Endometrium (tissue), 2 donors: ENCODE data around the gene CEP250.
"Not testable (repeated sequence)": the region's sequence is repeated elsewhere in the genome, so short reads cannot be mapped to it uniquely, and the experiment has no call there.

Experiments used
- FAIRE-seq: peaks from 2 replicates; lab custom pipeline; 2012; peaks lifted over from hg19 to GRCh38; lab: Jason Lieb, UNC
- donor health status: control.
- donor health status: control.

The CEP250 gene

GRCh38 chr20:35497780-35498189 lies 42.4 kb downstream of the CEP250 start:
- FAIRE-seq, result no peak

- no peak for FAIRE-seq
These were observed 43.9 kb downstream of the CEP250 start for GRCh38 chr20:35499271-35499670.

- FAIRE-seq, result no peak
These were observed 47.0 kb downstream of the CEP250 start for GRCh38 chr20:35502352-35502751.

GRCh38 chr20:35503281-35503680 lies 47.9 kb downstream of the CEP250 start:
- FAIRE-seq, result no peak

GRCh38 chr20:35503841-35504561 lies 48.6 kb downstream of the CEP250 start:
- FAIRE-seq, result no peak

GRCh38 chr20:35504751-35505150 lies 49.4 kb downstream of the CEP250 start:
- no peak for FAIRE-seq

- FAIRE-seq, result no peak
These were observed 50.8 kb downstream of the CEP250 start for GRCh38 chr20:35506179-35506578.

- no peak for FAIRE-seq
These were observed 51.7 kb downstream of the CEP250 start for GRCh38 chr20:35506872-35507638.

GRCh38 chr20:35508493-35509218 lies 53.3 kb downstream of the CEP250 start:
- FAIRE-seq, result no peak

GRCh38 chr20:35510951-35511735 lies 55.7 kb downstream of the CEP250 start:
- FAIRE-seq, result no peak

GRCh38 chr20:35511814-35512420 lies 56.5 kb downstream of the CEP250 start:
- no peak for FAIRE-seq

GRCh38 chr20:35514371-35514932 lies 59.1 kb downstream of the CEP250 start:
- FAIRE-seq, result no peak

GRCh38 chr20:35515341-35515740 lies 59.9 kb downstream of the CEP250 start:
- FAIRE-seq, result no peak

- no peak for FAIRE-seq
These were observed 60.7 kb downstream of the CEP250 start for GRCh38 chr20:35515949-35516645.

- no peak for FAIRE-seq
These were observed 61.7 kb downstream of the CEP250 start for GRCh38 chr20:35517125-35517524.

GRCh38 chr20:35517767-35518166 lies 62.4 kb downstream of the CEP250 start:
- not testable (repeated sequence) for FAIRE-seq

- FAIRE-seq, result no peak
These were observed 63.6 kb downstream of the CEP250 start for GRCh38 chr20:35518955-35519354.

GRCh38 chr20:35523298-35523888 lies 68.0 kb downstream of the CEP250 start:
- no peak for FAIRE-seq

GRCh38 chr20:35525639-35526038 lies 70.2 kb downstream of the CEP250 start:
- FAIRE-seq, result no peak

GRCh38 chr20:35527122-35527769 lies 71.8 kb downstream of the CEP250 start:
- no peak for FAIRE-seq
